Measurements from ENCODE around the gene UFD1. TPM values are rescaled to one million over a fixed set of nuclear protein-coding genes. Genes with fewer than 3 reads are reported as not detected.

The UFD1 gene
- total RNA-seq = 100 to 1,000 TPM in 1 of 2 experiments, 10 to 100 TPM in 1; 80.1 to 111 TPM

DNA sequence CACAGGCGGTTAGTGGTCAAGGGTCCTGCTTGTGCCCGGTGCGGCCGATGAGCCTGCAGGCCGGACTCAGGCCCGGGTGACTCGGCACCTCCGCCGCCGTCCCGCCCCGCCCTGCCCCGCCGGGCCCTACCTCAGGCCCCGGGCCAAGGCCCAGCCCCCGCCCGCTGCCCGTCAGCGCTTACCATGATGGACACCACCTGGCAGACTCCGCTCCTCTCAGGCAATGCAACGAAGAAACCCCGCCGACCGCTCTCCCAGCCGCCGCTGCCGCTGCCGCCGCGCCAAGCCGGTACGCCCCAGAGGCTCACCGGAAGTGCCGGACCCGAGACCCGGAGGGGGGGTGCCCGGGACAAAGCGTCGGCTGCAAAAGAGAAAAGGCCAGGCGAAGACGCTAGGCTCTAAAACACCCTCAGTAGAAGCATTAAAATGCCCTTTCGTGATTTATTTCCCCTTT, at the start of gene UFD1:
Gene UFD1 (minus strand): TSS at position 293 of the 454 bp plus-strand sequence. CDS start 108 bp downstream, at position 185.
- Mint-ChIP-seq H3K36me3 (peaks cover 18% of the 10 kb centered on the region), H3K27ac (peak within 1 kb of the TSS; percentile 98), H3K4me1 (peaks cover 40% of the 10 kb centered on the region), H3K9me3 (ENCODE audit: low read depth) (no peaks in the 10 kb centered on the region), H3K27me3 (no peaks in the 10 kb centered on the region), H3K4me3 (peak within 1 kb of the TSS; percentile 99)
- CTCF ChIA-PET = interaction anchor here (1.0 to 2.7 kb wide), 6 partner anchors 10 to 334 kb away, joined by 3 to 16 read pairs (median 4); partner anchors contain the start of genes C22orf39 and ESS2
- peak; percentile 88 for DNase-seq
- ATAC-seq = peak; percentile 62

DNA sequence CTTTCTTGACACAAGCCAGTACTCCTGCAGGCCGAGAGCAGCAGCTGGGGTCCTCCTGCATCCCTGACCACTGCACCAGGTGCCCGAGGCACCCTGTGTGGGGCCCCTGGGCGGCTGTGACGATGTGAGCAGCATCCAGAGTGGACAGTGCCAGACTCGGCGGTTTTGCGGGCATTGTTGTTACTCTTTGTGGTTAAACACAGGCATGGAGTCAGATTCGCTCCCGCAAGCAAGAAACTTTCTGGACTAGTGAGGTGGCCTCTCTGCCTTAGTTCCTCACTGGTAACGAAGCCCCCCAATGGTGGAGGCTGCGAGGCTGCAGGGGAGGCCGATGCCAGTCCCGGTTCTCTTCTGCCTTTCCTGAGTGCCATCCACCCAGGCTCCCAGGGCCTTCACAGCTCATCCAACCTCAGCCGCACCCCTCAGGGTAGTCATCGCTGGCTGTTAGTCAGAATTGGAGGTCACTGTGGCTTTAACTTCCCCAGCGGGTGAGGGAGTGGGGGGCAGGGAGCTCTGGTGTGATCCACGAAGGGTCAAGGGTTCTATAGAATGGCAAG, 48.9 kb upstream of the UFD1 start:
- H3K27me3 Mint-ChIP-seq = peaks cover 30% of the 10 kb centered on the region
- H3K36me3 Mint-ChIP-seq = no peaks in the 10 kb centered on the region
- H3K4me1 Mint-ChIP-seq = peaks cover 10% of the 10 kb centered on the region
- no peak overlapping the region for H3K4me3 Mint-ChIP-seq
- H3K27ac Mint-ChIP-seq = no peak overlapping the region
- H3K9me3 Mint-ChIP-seq (ENCODE audit: low read depth) = no peaks in the 10 kb centered on the region
- no peak for ATAC-seq
- DNase-seq = no peak
- CTCF ChIA-PET = no interaction called here

DNA sequence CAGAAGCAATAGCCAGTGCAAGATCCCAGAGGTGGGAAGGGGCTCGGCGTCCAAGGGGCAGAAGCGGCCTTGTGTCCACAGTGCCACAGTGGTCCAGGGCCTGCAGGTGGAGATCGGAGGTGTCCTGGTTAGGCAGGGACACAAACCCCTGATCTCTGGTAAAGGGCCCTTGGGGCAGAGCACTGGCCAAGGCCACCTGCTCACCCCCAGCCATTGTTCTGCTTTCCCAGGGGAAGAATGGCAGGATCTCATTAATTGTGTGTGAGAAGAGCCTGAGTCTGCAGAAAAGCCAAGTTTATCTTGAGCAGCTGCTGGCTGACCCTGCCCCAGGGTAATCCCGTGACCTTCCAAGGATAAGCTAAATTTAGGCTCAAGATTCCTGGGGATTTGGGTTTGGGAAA, 48.3 kb upstream of the UFD1 start:
- H3K36me3 Mint-ChIP-seq = no peaks in the 10 kb centered on the region
- no peak overlapping the region for H3K4me3 Mint-ChIP-seq
- peaks cover 13% of the 10 kb centered on the region for H3K4me1 Mint-ChIP-seq
- CTCF ChIA-PET = no interaction called here
- ATAC-seq = no peak
- no peak for DNase-seq
- no peak overlapping the region for H3K27ac Mint-ChIP-seq
- no peaks in the 10 kb centered on the region for H3K9me3 Mint-ChIP-seq (ENCODE audit: low read depth)
- H3K27me3 Mint-ChIP-seq = peaks cover 32% of the 10 kb centered on the region

DNA sequence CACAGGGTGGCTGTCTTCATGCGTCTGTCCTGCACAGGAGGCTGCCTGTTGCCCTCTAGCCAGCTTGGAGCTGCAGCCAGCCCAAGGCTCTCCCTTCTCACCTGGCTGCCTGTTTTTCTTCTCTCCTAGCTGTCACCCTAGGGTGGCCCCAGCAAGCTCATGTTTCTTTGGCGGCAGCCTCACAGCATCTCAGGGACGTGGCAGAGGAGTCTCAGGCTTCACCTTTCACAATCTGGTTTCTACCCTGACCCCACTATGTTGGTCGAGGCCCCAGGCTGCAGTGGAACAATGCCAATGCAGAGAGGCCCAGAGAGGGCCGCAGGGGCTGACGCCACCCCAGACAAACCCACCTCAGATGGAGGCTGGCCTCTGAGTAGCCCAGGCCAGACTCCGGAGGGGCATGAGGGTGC, 47.7 kb upstream of the UFD1 start:
- Mint-ChIP-seq H3K27me3 (peaks cover 32% of the 10 kb centered on the region), H3K9me3 (ENCODE audit: low read depth) (no peaks in the 10 kb centered on the region), H3K4me1 (peaks cover 13% of the 10 kb centered on the region), H3K4me3 (no peak overlapping the region), H3K36me3 (peaks cover 1% of the 10 kb centered on the region), H3K27ac (no peak overlapping the region)
- CTCF ChIA-PET = interaction anchor here (0.6 kb wide), 1 partner anchor 204 kb away, joined by 3 read pairs; no protein-coding TSS in a partner anchor
- no peak for DNase-seq
- no peak for ATAC-seq

DNA sequence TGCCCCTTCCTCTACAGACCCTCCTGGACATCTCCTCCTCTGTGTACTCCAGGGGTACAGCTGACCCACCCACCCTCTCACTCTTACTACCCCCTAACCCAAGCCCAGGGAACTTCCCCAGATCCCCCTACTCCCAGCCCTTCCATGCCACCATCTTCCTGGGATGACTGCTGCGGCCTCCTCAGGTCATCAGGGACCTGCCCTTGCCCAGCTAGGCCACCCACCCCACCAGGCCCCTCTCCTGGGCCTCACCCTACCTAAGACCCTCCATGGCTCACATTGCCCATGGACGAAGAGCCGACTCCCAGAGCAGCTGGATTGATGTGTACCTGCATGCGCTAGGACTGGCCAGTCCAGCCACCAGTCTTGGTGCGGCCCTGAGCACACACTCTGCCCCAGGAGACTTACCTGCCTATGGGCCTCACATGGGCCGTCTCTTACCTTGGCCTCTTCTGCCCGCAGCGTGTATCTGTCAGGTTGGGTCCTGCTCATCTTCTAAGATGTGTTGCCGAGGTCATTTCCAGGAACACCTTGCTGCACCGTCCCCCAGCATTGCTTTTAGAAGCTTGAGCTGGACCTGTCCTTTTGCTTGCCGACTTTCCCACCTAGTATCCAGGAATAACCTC, 47.2 kb upstream of the UFD1 start:
- ATAC-seq (no peak), DNase-seq (no peak)
- peaks cover 13% of the 10 kb centered on the region for H3K4me1 Mint-ChIP-seq
- no peak overlapping the region for H3K27ac Mint-ChIP-seq
- H3K9me3 Mint-ChIP-seq (ENCODE audit: low read depth) = no peaks in the 10 kb centered on the region
- CTCF ChIA-PET = interaction anchor here (0.6 kb wide), 1 partner anchor 204 kb away, joined by 3 read pairs; no protein-coding TSS in a partner anchor
- H3K36me3 Mint-ChIP-seq = peaks cover 2% of the 10 kb centered on the region
- no peak overlapping the region for H3K4me3 Mint-ChIP-seq
- H3K27me3 Mint-ChIP-seq = peaks cover 32% of the 10 kb centered on the region

- no peak overlapping the region for H3K27ac Mint-ChIP-seq
- CTCF ChIA-PET = no interaction called here
Measured at GRCh38 chr22:19525666-19526065, 46.7 kb upstream of the UFD1 start.

GRCh38 chr22:19525116-19525660, 46.2 kb upstream of the UFD1 start:
- ATAC-seq (no peak), DNase-seq (no peak)
- peaks cover 13% of the 10 kb centered on the region for H3K4me1 Mint-ChIP-seq
- CTCF ChIA-PET = no interaction called here
- H3K27me3 Mint-ChIP-seq = peaks cover 32% of the 10 kb centered on the region
- no peak overlapping the region for H3K4me3 Mint-ChIP-seq
- no peak overlapping the region for H3K27ac Mint-ChIP-seq
- peaks cover 5% of the 10 kb centered on the region for H3K36me3 Mint-ChIP-seq
- H3K9me3 Mint-ChIP-seq (ENCODE audit: low read depth) = no peaks in the 10 kb centered on the region

More at GRCh38 chr22:19525666-19526065, 46.7 kb upstream of the UFD1 start:
- peaks cover 13% of the 10 kb centered on the region for H3K4me1 Mint-ChIP-seq
- H3K9me3 Mint-ChIP-seq (ENCODE audit: low read depth) = no peaks in the 10 kb centered on the region
- ATAC-seq (no peak), DNase-seq (no peak)
- H3K4me3 Mint-ChIP-seq = no peak overlapping the region
- H3K36me3 Mint-ChIP-seq = peaks cover 4% of the 10 kb centered on the region
- peaks cover 32% of the 10 kb centered on the region for H3K27me3 Mint-ChIP-seq

- Mint-ChIP-seq H3K36me3 (peaks cover 5% of the 10 kb centered on the region), H3K4me1 (peaks cover 13% of the 10 kb centered on the region), H3K27ac (no peak within 1 kb of the TSS), H3K4me3 (no peak within 1 kb of the TSS), H3K27me3 (peaks cover 32% of the 10 kb centered on the region), H3K9me3 (ENCODE audit: low read depth) (no peaks in the 10 kb centered on the region)
- CTCF ChIA-PET = no interaction called here
- DNase-seq = no peak
- peak; percentile 35 for ATAC-seq
Measured at GRCh38 chr22:19524170-19525115, 45.5 kb upstream of the UFD1 start, which contains the start of gene CLDN5. CLDN5 (minus strand) TSS chr22:19524410; CDS start chr22:19524255, 155 bp downstream.

GRCh38 chr22:19523240-19524169, 44.5 kb upstream of the UFD1 start:
- peaks cover 13% of the 10 kb centered on the region for H3K4me1 Mint-ChIP-seq
- DNase-seq = no peak

DNA sequence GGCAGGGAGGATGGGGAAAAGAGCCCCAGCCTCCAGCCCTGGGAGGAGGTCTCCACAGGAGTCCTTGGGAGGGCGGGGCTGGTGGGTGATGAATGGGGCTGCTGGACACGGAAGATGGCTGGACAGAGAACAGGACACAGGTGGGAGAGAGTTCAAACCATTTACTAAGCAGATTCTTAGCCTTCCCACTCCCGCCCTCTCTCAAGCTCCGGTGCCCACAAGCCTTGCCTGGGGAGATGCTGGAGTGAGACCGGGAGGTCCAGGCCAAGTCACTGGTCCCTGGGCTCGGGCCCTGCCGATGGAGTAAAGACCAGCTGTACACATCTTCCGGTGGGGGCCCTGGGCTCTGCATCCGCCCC, 43.9 kb upstream of the UFD1 start:
- Mint-ChIP-seq H3K27ac (no peak overlapping the region), H3K4me3 (no peak overlapping the region), H3K9me3 (ENCODE audit: low read depth) (no peaks in the 10 kb centered on the region), H3K27me3 (peaks cover 32% of the 10 kb centered on the region), H3K4me1 (peaks cover 13% of the 10 kb centered on the region), H3K36me3 (peaks cover 5% of the 10 kb centered on the region)
- DNase-seq (no peak), ATAC-seq (no peak)
- CTCF ChIA-PET = no interaction called here

More at GRCh38 chr22:19523240-19524169, 44.5 kb upstream of the UFD1 start:
- peaks cover 5% of the 10 kb centered on the region for H3K36me3 Mint-ChIP-seq
- H3K4me3 Mint-ChIP-seq = no peak overlapping the region
- ATAC-seq = peak; percentile 43
- H3K27me3 Mint-ChIP-seq = peaks cover 32% of the 10 kb centered on the region
- no peak overlapping the region for H3K27ac Mint-ChIP-seq
- CTCF ChIA-PET = no interaction called here
- no peaks in the 10 kb centered on the region for H3K9me3 Mint-ChIP-seq (ENCODE audit: low read depth)

GRCh38 chr22:19522190-19522880, 43.3 kb upstream of the UFD1 start:
- H3K27me3 Mint-ChIP-seq = peaks cover 30% of the 10 kb centered on the region
- H3K4me3 Mint-ChIP-seq = no peak overlapping the region
- H3K9me3 Mint-ChIP-seq (ENCODE audit: low read depth) = no peaks in the 10 kb centered on the region
- no peak for ATAC-seq
- H3K36me3 Mint-ChIP-seq = peaks cover 10% of the 10 kb centered on the region
- CTCF ChIA-PET = no interaction called here
- no peak overlapping the region for H3K27ac Mint-ChIP-seq
- no peak for DNase-seq
- H3K4me1 Mint-ChIP-seq = peaks cover 13% of the 10 kb centered on the region

All from activated CD8-positive, alpha-beta memory T cell treated with anti-CD3 and anti-CD28 coated beads, Interleukin-2, amount 10 ng/mL, durations not matched to agents 7 days and 5 days (primary cell).